T-cell (primary cell): ENCODE data around the gene SEC14L2. TPM values are rescaled to one million over a fixed set of nuclear protein-coding genes. Genes with fewer than 3 reads are reported as not detected.

Experiments
- ATAC-seq, 4 experiments: fragments of 200-7000 bp in 3 of 4; fragments of 150-1000 bp in 1 of 4; cut with Tn5 transposase; replicated peaks in 1 of 4; 1 replicate in 3 of 4; 2 replicates in 1 of 4; pipeline ENCODE4 v1.10.0; 2021; ENCODE audit warnings: moderate library complexity in 3 of 4, mild to moderate bottlenecking in 2 of 4, moderate number of reproducible peaks in 1 of 4
- CTCF ChIA-PET, 2 donors: fragments of 300-600 bp; sonication (Branson Sonifier 250); formaldehyde crosslinking; loops; one replicate each; lab custom pipeline; 2022; ENCODE audit warnings: antibody characterized with exemption in 2 of 2; lab: Charles Lee
- POLR2A ChIA-PET, 2 donors: fragments of 300-600 bp; sonication (Branson Sonifier 250); formaldehyde crosslinking; loops; one replicate each; lab custom pipeline; 2022; ENCODE audit warnings: antibody characterized with exemption in 2 of 2; lab: Charles Lee
- DNase-seq, 35 experiments: peaks; one replicate each; pipeline versions ENCODE4 v3.0.0 to v3.0.0-alpha.2; 2013 to 2023
- H3K27ac ChIP-seq: one replicate; pipeline ENCODE4 v1.5.1; 2013; ENCODE audit warnings: low read length
- H3K27me3 ChIP-seq, 2 experiments: replicated peaks in 1 of 2; 1 replicate in 1 of 2; 2 replicates in 1 of 2; pipeline versions ENCODE4 v1.6.1 to v1.7.0; 2013; ENCODE audit warnings: low read length in 1 of 2, mixed read lengths in 1 of 2; ENCODE audit not compliant: control insufficient read depth in 2 of 2, insufficient read depth in 2 of 2; ENCODE audit errors: extremely low read depth in 1 of 2
- H3K36me3 ChIP-seq, 2 donors: 1 replicate in 1 of 2; 2 replicates in 1 of 2; pipeline versions ENCODE4 v1.6.1 to v1.7.0; 2013; ENCODE audit warnings: low read length in 1 of 2; ENCODE audit not compliant: control insufficient read depth in 2 of 2, insufficient read depth in 1 of 2; ENCODE audit errors: extremely low read depth in 1 of 2
- H3K4me1 ChIP-seq, 2 experiments: 1 replicate in 1 of 2; 2 replicates in 1 of 2; pipeline versions ENCODE4 v1.6.1 to v1.7.0; 2013; ENCODE audit warnings: low read length in 2 of 2, mixed read lengths in 1 of 2; ENCODE audit not compliant: insufficient read depth in 2 of 2, control insufficient read depth in 1 of 2; ENCODE audit errors: extremely low read depth in 1 of 2
- H3K4me3 ChIP-seq, 2 donors: 1 replicate in 1 of 2; 2 replicates in 1 of 2; pipeline versions ENCODE4 v1.5.1 to v1.7.0; 2013; ENCODE audit warnings: mild to moderate bottlenecking in 2 of 2, low read length in 1 of 2, moderate library complexity in 1 of 2; ENCODE audit not compliant: control insufficient read depth in 1 of 2; ENCODE audit errors: extremely low read depth in 1 of 2
- H3K9me3 ChIP-seq: 2 replicates; pipeline ENCODE4 v1.7.0; 2013
- H3K27ac Mint-ChIP-seq, 2 donors: one replicate each; pipeline ENCODE4 v1.8.0; 2020 to 2021; ENCODE audit warnings: mild to moderate bottlenecking in 2 of 2, mixed read lengths in 2 of 2
- H3K27me3 Mint-ChIP-seq, 2 donors: one replicate each; pipeline ENCODE4 v1.8.0; 2021 to 2022; ENCODE audit warnings: mixed read lengths in 2 of 2
- H3K36me3 Mint-ChIP-seq: one replicate; pipeline ENCODE4 v1.8.0; 2021; ENCODE audit warnings: mixed read lengths
- H3K4me1 Mint-ChIP-seq, 3 donors: one replicate each; pipeline ENCODE4 v1.8.0; 2020 to 2022; ENCODE audit warnings: mixed read lengths in 3 of 3, mild to moderate bottlenecking in 1 of 3
- H3K4me3 Mint-ChIP-seq, 3 donors: one replicate each; pipeline ENCODE4 v1.8.0; 2020 to 2022; ENCODE audit warnings: mild to moderate bottlenecking in 3 of 3, mixed read lengths in 3 of 3, moderate library complexity in 3 of 3
- H3K9me3 Mint-ChIP-seq, 3 donors: one replicate each; pipeline ENCODE4 v1.8.0; 2020 to 2022; ENCODE audit warnings: mixed read lengths in 3 of 3
- WGBS: methylation state at CpG from one replicate; pipeline ENCODE4 v1.1.5; 2013; ENCODE audit warnings: missing lambda C conversion rate; ENCODE audit not compliant: insufficient coverage; 5-methylcytosine and 5-hydroxymethylcytosine counted together
- total RNA-seq, 35 experiments: library from RNA in 6 of 35; stranded (reverse) in 6 of 35; fragments of 120-200 nt in 1 of 35; gene quantifications; one replicate each; pipeline versions ENCODE4 v1.2.1 to v1.2.4 and lab custom pipeline; 2013 to 2026

SEC14L2 gene
- total RNA-seq, 5 donors from 2014 or later (not counting 1 experiment from before 2014, with no cell fraction given), result 10.9 to 87.9 (median 15.8) TPM

DNA sequence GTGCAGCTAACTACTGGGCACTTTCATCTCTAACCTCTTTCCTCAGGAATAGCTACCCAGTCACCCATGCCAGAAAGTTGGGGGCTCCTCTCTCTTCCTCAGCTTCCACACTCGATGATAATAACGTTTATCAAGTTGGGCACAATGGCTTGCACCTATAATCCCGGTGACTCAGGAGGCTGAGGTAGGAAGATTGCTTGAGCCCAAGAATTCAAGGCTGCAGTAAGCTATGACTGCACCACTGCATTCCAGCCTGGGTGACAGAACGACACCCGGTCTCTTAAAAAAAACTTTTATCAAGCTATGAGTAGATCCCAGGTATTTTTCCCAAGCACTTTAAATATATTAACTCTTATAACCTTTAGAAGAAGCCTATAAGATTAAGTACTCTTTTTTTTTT, 42.2 kb upstream of the SEC14L2 start:
- no peak for ATAC-seq
- Mint-ChIP-seq H3K27ac (peak overlapping the region; percentile 65 to 78), H3K27me3 (peaks cover 0 to 2% of the 10 kb centered on the region in 2 donors), H3K4me1 (peaks cover 66 to 72% (median 70%) of the 10 kb centered on the region in 3 donors), H3K9me3 (no peaks in the 10 kb centered on the region), H3K4me3 (peak overlapping the region; percentile 92 to 96 (median 95)), H3K36me3 (peaks cover 35% of the 10 kb centered on the region)
- POLR2A ChIA-PET, result interaction anchor here in 1 of 2 donors (0.8 kb wide), 1 partner anchor 28 kb away, joined by 6 read pairs; the partner anchor contains the start of gene TBC1D10A
- Histone ChIP-seq H3K36me3 (peaks cover 9 to 41% of the 10 kb centered on the region in 2 donors), H3K4me1 (peaks cover 15 to 63% of the 10 kb centered on the region in 2 experiments), H3K27me3 (peaks cover 0 to 3% of the 10 kb centered on the region in 2 experiments), H3K27ac (peak overlapping the region; percentile 19), H3K4me3 (no peak overlapping the region), H3K9me3 (no peaks in the 10 kb centered on the region)
- no peak for DNase-seq
- CTCF ChIA-PET, result interaction anchor here (0.7 to 1.0 kb wide), 3 partner anchors 46 to 67 kb away, joined by 3 to 4 read pairs (median 3); partner anchors contain the start of gene CASTOR1 (in 1 of the 2)
- WGBS, result 83% methylated on average over 3 of the region's 5 CpGs

DNA sequence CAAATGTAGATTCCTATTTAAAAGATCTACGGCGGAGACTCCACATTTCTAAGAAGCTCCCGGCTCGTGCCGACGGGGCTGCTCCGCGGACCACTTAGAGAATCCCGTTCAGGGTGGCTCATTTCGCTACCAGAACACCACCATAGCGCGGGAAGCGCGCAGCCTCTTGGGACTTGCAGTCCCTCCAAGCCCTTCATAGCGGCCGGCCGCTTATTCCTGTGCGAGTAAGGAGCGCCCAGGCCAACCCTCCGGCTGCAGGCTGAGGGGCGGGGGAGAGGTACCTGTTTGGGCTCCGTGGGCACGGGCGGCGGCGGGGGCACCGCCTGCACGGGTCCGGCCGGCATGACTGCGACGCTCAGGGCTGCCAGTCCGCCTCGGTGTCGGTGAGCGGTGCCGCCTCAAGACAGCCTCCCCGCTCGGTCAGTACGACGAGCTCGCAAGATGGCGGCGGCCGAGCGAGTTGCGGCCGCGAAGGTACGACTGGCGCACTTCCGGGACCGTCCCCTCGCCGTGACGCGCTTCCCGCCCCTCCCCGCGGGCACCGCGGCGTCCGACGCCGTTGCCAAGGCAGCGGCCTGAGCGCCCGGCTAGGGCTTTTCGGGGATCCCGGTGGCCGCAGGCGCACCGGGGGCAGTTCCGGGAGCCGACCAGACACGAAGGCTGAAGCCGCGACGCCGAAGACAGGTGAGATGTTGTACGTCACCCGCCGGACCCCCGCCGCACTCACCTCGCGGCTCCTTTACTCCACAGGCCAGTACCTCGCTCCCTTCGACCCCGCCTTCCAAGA, 40.2 kb upstream of the SEC14L2 start, which contains the start of the genes CCDC157 and SF3A1:
Gene CCDC157 (plus strand): TSS at position 559 of the 787 bp plus-strand sequence. CDS start 8,994 bp downstream, outside the sequence.
Gene SF3A1 (minus strand): TSS at position 446 of the 787 bp plus-strand sequence. CDS start 102 bp downstream, at position 344.
- Histone ChIP-seq H3K27me3 (peaks cover 0 to 3% of the 10 kb centered on the region in 2 experiments), H3K4me1 (peaks cover 15 to 55% of the 10 kb centered on the region in 2 experiments), H3K27ac (peak within 1 kb of the TSS; percentile 87), H3K36me3 (peaks cover 5 to 24% of the 10 kb centered on the region in 2 donors), H3K9me3 (no peaks in the 10 kb centered on the region), H3K4me3 (peak within 1 kb of the TSS; percentile 79 to 97)
- ChIA-PET CTCF (interaction anchor here in 1 of 2 donors (0.6 to 1.8 kb wide), 6 partner anchors 28 to 595 kb away, joined by 3 to 12 read pairs (median 6); partner anchors contain the start of gene TBC1D10A), POLR2A (interaction anchor here (0.6 to 1.2 kb wide), 4 partner anchors 30 to 68 kb away, joined by 3 to 5 read pairs (median 4); partner anchors contain the start of genes CASTOR1 (in 2 of the 2) and TBC1D10A (in 1 of the 2))
- peaks cover 0 to 2% of the 10 kb centered on the region in 2 donors for H3K27me3 Mint-ChIP-seq
- ATAC-seq (peak; percentile 88 to 93 (median 92)), DNase-seq (peak; percentile 69 to 94 (median 84))
- peaks cover 51 to 55% (median 54%) of the 10 kb centered on the region in 3 donors for H3K4me1 Mint-ChIP-seq
- H3K36me3 Mint-ChIP-seq, result peaks cover 23% of the 10 kb centered on the region
- H3K4me3 Mint-ChIP-seq, result peak within 1 kb of the TSS; percentile 92 to 96 (median 95)
- no peaks in the 10 kb centered on the region for H3K9me3 Mint-ChIP-seq
- H3K27ac Mint-ChIP-seq, result peak within 1 kb of the TSS; percentile 87 to 92
- WGBS, result under 1% methylated on average over 84 of the region's 91 CpGs

DNA sequence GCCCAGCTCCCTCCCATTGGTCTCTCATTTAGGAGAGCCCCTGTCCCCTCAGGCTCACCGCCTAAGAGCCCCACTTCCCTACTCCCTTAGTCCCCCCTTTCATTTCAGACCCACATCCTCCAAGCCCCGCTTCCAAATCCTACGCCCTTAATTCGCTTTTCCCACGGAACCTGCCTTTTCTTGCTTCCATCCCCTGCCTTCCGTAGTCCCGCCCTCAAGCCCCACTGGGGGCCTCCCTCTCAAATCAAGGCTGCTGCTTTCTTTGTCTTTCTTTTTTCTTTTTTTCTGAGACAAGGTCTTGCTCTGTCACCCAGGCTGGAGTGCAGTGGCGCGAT, 39.6 kb upstream of the SEC14L2 start:
- CTCF ChIA-PET, result interaction anchor here in 1 of 2 donors (1.0 to 1.8 kb wide), 4 partner anchors 31 to 69 kb away, joined by 4 to 12 read pairs (median 8); partner anchors contain the start of gene TBC1D10A
- Mint-ChIP-seq H3K27me3 (peaks cover 0 to 2% of the 10 kb centered on the region in 2 donors), H3K36me3 (peaks cover 18% of the 10 kb centered on the region), H3K9me3 (no peaks in the 10 kb centered on the region), H3K27ac (peak overlapping the region; percentile 87 to 92), H3K4me3 (peak overlapping the region; percentile 92 to 96 (median 95)), H3K4me1 (peaks cover 49 to 51% (median 49%) of the 10 kb centered on the region in 3 donors)
- DNase-seq (peak in 24 of 35 experiments; percentile 11 to 54 (median 34)), ATAC-seq (no peak)
- Histone ChIP-seq H3K36me3 (peaks cover 4 to 19% of the 10 kb centered on the region in 2 donors), H3K4me3 (peak overlapping the region; percentile 79 to 97), H3K27ac (peak overlapping the region; percentile 87), H3K4me1 (peaks cover 15 to 50% of the 10 kb centered on the region in 2 experiments), H3K27me3 (peaks cover 0 to 3% of the 10 kb centered on the region in 2 experiments), H3K9me3 (no peaks in the 10 kb centered on the region)
- 14% methylated on average over 9 of the region's 9 CpGs for WGBS
- POLR2A ChIA-PET, result interaction anchor here (0.6 to 1.2 kb wide), 4 partner anchors 30 to 69 kb away, joined by 3 to 5 read pairs (median 4); partner anchors contain the start of genes CASTOR1 (in 2 of the 2) and TBC1D10A (in 1 of the 2)

DNA sequence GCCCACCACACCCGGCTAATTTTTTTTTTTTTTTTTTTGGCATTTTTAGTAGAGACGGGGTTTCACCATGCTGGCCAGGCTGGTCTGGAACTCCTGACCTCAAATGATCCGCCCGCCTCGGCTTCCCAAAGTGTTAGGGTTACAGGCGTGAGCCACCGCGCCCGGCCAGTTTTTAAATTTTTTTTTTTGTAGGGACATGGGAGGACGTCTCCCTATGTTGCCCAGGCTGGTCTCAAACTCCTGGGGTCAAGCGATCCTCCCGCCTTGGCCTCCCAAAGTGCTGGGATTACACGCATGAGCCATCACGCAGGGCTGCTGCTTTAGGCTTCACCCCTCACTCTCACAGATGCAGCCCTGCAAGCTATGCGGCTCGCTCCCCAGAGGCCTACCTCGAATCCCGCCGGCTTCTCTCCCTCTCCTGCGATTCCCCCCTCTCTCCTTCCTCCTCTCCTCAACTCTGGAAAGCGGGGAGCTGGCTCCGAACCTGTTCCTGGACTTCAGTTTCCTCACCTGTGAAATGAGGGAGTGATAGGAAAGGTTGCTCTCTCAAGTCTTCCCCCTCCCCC, 39.1 kb upstream of the SEC14L2 start:
- peaks cover 0 to 13% of the 10 kb centered on the region in 2 donors for H3K36me3 ChIP-seq
- no peak overlapping the region for H3K27ac ChIP-seq
- ChIA-PET POLR2A (interaction anchor here in 1 of 2 donors (0.6 kb wide), 1 partner anchor 31 kb away, joined by 4 read pairs; the partner anchor contains the start of gene TBC1D10A), CTCF (no interaction called here)
- no peaks in the 10 kb centered on the region for H3K9me3 ChIP-seq
- ATAC-seq, result no peak
- Mint-ChIP-seq H3K4me3 (peak overlapping the region; percentile 92 to 96 (median 95)), H3K27me3 (peaks cover 0 to 2% of the 10 kb centered on the region in 2 donors), H3K27ac (peak overlapping the region; percentile 55 to 76), H3K9me3 (no peaks in the 10 kb centered on the region), H3K4me1 (peaks cover 43 to 56% (median 44%) of the 10 kb centered on the region in 3 donors), H3K36me3 (peaks cover 12% of the 10 kb centered on the region)
- DNase-seq, result no peak
- no peak overlapping the region for H3K4me3 ChIP-seq
- WGBS, result 89% methylated on average over 5 of the region's 22 CpGs
- H3K4me1 ChIP-seq, result peaks cover 15 to 46% of the 10 kb centered on the region in 2 experiments
- H3K27me3 ChIP-seq, result peaks cover 0 to 3% of the 10 kb centered on the region in 2 experiments

DNA sequence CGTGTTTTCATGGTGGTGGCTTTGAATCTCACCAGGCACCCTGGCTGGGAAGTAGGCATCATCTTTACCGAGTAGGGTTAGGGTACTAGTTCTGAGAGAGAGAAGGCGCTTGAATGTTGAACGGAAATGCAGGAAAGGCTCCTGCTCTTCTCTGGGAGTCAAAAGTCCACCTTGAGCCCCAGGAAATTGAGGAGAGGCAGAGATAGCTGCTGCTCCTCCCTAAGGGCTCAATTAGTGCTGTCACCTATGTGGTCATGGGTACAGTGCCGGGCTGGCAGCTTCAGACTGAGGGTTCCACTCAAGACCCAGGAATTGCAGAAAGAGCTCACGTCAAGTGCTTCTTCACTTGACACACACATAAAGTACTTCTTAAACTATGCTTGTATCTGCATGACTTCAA, 38.3 kb upstream of the SEC14L2 start:
- peaks cover 0 to 3% of the 10 kb centered on the region in 2 experiments for H3K27me3 ChIP-seq
- ATAC-seq, result no peak
- H3K9me3 ChIP-seq, result no peaks in the 10 kb centered on the region
- ChIA-PET POLR2A (no interaction called here), CTCF (no interaction called here)
- no peak overlapping the region for H3K27ac ChIP-seq
- H3K27ac Mint-ChIP-seq, result no peak overlapping the region
- H3K4me1 Mint-ChIP-seq, result peaks cover 36 to 54% (median 38%) of the 10 kb centered on the region in 3 donors
- peaks cover 0 to 2% of the 10 kb centered on the region in 2 donors for H3K27me3 Mint-ChIP-seq
- peaks cover 0 to 10% of the 10 kb centered on the region in 2 donors for H3K36me3 ChIP-seq
- WGBS, result 91% methylated on average over 5 of the region's 6 CpGs
- no peak for DNase-seq
- no peaks in the 10 kb centered on the region for H3K9me3 Mint-ChIP-seq
- H3K4me3 Mint-ChIP-seq, result peak overlapping the region in 2 of 3 donors; percentile 73 to 96
- H3K4me1 ChIP-seq, result peaks cover 15 to 40% of the 10 kb centered on the region in 2 experiments
- H3K4me3 ChIP-seq, result no peak overlapping the region
- H3K36me3 Mint-ChIP-seq, result peaks cover 10% of the 10 kb centered on the region
